ENCODE results near the gene IREB2.

IREB2 gene

GRCh38 chr15:78390242-78390641, 47.8 kb upstream of the IREB2 start:
- Histone ChIP-seq H3K27ac (no peak overlapping the region), H3K4me1 (ENCODE audit: low read depth, poor library complexity, severe bottlenecking) (no peaks in the 10 kb centered on the region), H4K20me1 (ENCODE audit: insufficient read depth) (no peaks in the 10 kb centered on the region), H3K4me3 (IDR thresholded peaks at IDR 0.05; ENCODE audit: insufficient read depth, low read depth, low read length) (no peak overlapping the region), H3K9ac (no peak overlapping the region), H3K27me3 (ENCODE audit: insufficient read depth, low read depth) (no peaks in the 10 kb centered on the region), H3K79me2 (ENCODE audit: insufficient read depth, low read depth) (no peaks in the 10 kb centered on the region), H3K4me2 (no peak overlapping the region), H2AFZ (ENCODE audit: low read depth) (no peak overlapping the region), H3K36me3 (ENCODE audit: insufficient read depth) (no peaks in the 10 kb centered on the region)
- TF ChIP-seq CTCF (conservative IDR thresholded peaks at IDR 0.05; ENCODE audit: low read depth, low read length): no peak

GRCh38 chr15:78390826-78391225, 47.2 kb upstream of the IREB2 start:
- Histone ChIP-seq H3K27me3 (ENCODE audit: insufficient read depth, low read depth) (no peaks in the 10 kb centered on the region), H3K4me2 (no peak overlapping the region), H3K4me1 (ENCODE audit: low read depth, poor library complexity, severe bottlenecking) (no peaks in the 10 kb centered on the region), H3K4me3 (IDR thresholded peaks at IDR 0.05; ENCODE audit: insufficient read depth, low read depth, low read length) (no peak overlapping the region), H3K9ac (no peak overlapping the region), H3K27ac (no peak overlapping the region), H4K20me1 (ENCODE audit: insufficient read depth) (no peaks in the 10 kb centered on the region), H3K79me2 (ENCODE audit: insufficient read depth, low read depth) (no peaks in the 10 kb centered on the region), H3K36me3 (ENCODE audit: insufficient read depth) (no peaks in the 10 kb centered on the region), H2AFZ (ENCODE audit: low read depth) (no peak overlapping the region)
- TF ChIP-seq CTCF (conservative IDR thresholded peaks at IDR 0.05; ENCODE audit: low read depth, low read length): no peak

GRCh38 chr15:78391781-78392180, 46.2 kb upstream of the IREB2 start:
- Histone ChIP-seq H3K9ac (no peak overlapping the region), H3K79me2 (ENCODE audit: insufficient read depth, low read depth) (no peaks in the 10 kb centered on the region), H3K4me3 (IDR thresholded peaks at IDR 0.05; ENCODE audit: insufficient read depth, low read depth, low read length) (no peak overlapping the region), H3K27me3 (ENCODE audit: insufficient read depth, low read depth) (no peaks in the 10 kb centered on the region), H3K36me3 (ENCODE audit: insufficient read depth) (no peaks in the 10 kb centered on the region), H3K4me1 (ENCODE audit: low read depth, poor library complexity, severe bottlenecking) (no peaks in the 10 kb centered on the region), H4K20me1 (ENCODE audit: insufficient read depth) (no peaks in the 10 kb centered on the region), H2AFZ (ENCODE audit: low read depth) (no peak overlapping the region), H3K27ac (no peak overlapping the region), H3K4me2 (no peak overlapping the region)
- TF ChIP-seq CTCF (conservative IDR thresholded peaks at IDR 0.05; ENCODE audit: low read depth, low read length): no peak

- Histone ChIP-seq H3K27ac (no peak overlapping the region), H3K4me1 (ENCODE audit: low read depth, poor library complexity, severe bottlenecking) (no peaks in the 10 kb centered on the region), H3K4me3 (IDR thresholded peaks at IDR 0.05; ENCODE audit: insufficient read depth, low read depth, low read length) (no peak overlapping the region), H2AFZ (ENCODE audit: low read depth) (no peak overlapping the region), H3K36me3 (ENCODE audit: insufficient read depth) (no peaks in the 10 kb centered on the region), H3K79me2 (ENCODE audit: insufficient read depth, low read depth) (no peaks in the 10 kb centered on the region), H3K4me2 (no peak overlapping the region), H4K20me1 (ENCODE audit: insufficient read depth) (no peaks in the 10 kb centered on the region), H3K9ac (no peak overlapping the region), H3K27me3 (ENCODE audit: insufficient read depth, low read depth) (no peaks in the 10 kb centered on the region)
- no peak for TF ChIP-seq CTCF (conservative IDR thresholded peaks at IDR 0.05; ENCODE audit: low read depth, low read length)
These were observed 45.6 kb upstream of the IREB2 start for GRCh38 chr15:78392430-78392829.

- Histone ChIP-seq H4K20me1 (ENCODE audit: insufficient read depth) (no peaks in the 10 kb centered on the region), H3K4me2 (no peak overlapping the region), H3K79me2 (ENCODE audit: insufficient read depth, low read depth) (no peaks in the 10 kb centered on the region), H2AFZ (ENCODE audit: low read depth) (no peak overlapping the region), H3K4me1 (ENCODE audit: low read depth, poor library complexity, severe bottlenecking) (no peaks in the 10 kb centered on the region), H3K36me3 (ENCODE audit: insufficient read depth) (no peaks in the 10 kb centered on the region), H3K9ac (no peak overlapping the region), H3K4me3 (IDR thresholded peaks at IDR 0.05; ENCODE audit: insufficient read depth, low read depth, low read length) (no peak overlapping the region), H3K27ac (no peak overlapping the region), H3K27me3 (ENCODE audit: insufficient read depth, low read depth) (no peaks in the 10 kb centered on the region)
- no peak for TF ChIP-seq CTCF (conservative IDR thresholded peaks at IDR 0.05; ENCODE audit: low read depth, low read length)
These were observed 44.9 kb upstream of the IREB2 start for GRCh38 chr15:78393137-78393536.
